Fibroblast of lung (primary cell): ENCODE data around the gene PRDX3. TPM values are rescaled to one million over a fixed set of nuclear protein-coding genes. Genes with fewer than 3 reads are reported as not detected.

Source experiments
- DNase-seq, 2 donors: peaks; one replicate each; pipeline versions ENCODE4 v3.0.0 to v3.0.0-alpha.2; 2010; ENCODE audit warnings: low read depth in 2 of 2
- H2AFZ ChIP-seq: 2 replicates; pipeline ENCODE4 v1.5.1; 2012; ENCODE audit warnings: low read length, control low read depth, inconsistent platforms
- H3K27ac ChIP-seq: 2 replicates; pipeline ENCODE4 v1.5.1; 2011; ENCODE audit warnings: low read length, control low read depth; ENCODE audit not compliant: insufficient read depth
- H3K27me3 ChIP-seq: 2 replicates; pipeline ENCODE4 v1.5.1; 2011; ENCODE audit warnings: mild to moderate bottlenecking, low read length; ENCODE audit not compliant: control insufficient read depth, insufficient read depth
- H3K36me3 ChIP-seq: 2 replicates; pipeline ENCODE4 v1.5.1; 2011; ENCODE audit warnings: low read length; ENCODE audit not compliant: control insufficient read depth, insufficient read depth
- H3K4me1 ChIP-seq: 2 replicates; pipeline ENCODE4 v1.5.1; 2011; ENCODE audit warnings: low read length; ENCODE audit not compliant: control insufficient read depth, insufficient read depth; ENCODE audit errors: extremely low read depth
- H3K4me2 ChIP-seq: 2 replicates; pipeline ENCODE4 v1.5.1; 2011; ENCODE audit warnings: low read length, control low read depth; ENCODE audit not compliant: insufficient read depth; ENCODE audit errors: extremely low read depth
- H3K4me3 ChIP-seq, 4 experiments: fragments of 200-600 bp in 1 of 4; sonication (generic) in 1 of 4; replicated peaks in 1 of 4; 2 replicates each; pipeline ENCODE4 v1.5.1; 2011 to 2016; ENCODE audit warnings: low read length in 4 of 4, low read depth in 3 of 4, mild to moderate bottlenecking in 3 of 4, control low read depth in 2 of 4, inconsistent platforms in 1 of 4, mixed read lengths in 1 of 4; ENCODE audit not compliant: insufficient read depth in 1 of 4; ENCODE audit errors: control extremely low read depth in 1 of 4
- H3K79me2 ChIP-seq: 2 replicates; pipeline ENCODE4 v1.5.1; 2012; ENCODE audit warnings: mild to moderate bottlenecking, low read length, inconsistent platforms; ENCODE audit not compliant: control insufficient read depth, insufficient read depth
- H3K9ac ChIP-seq: 2 replicates; pipeline ENCODE4 v1.5.1; 2011; ENCODE audit warnings: mild to moderate bottlenecking, low read length, control low read depth; ENCODE audit not compliant: insufficient read depth
- H3K9me3 ChIP-seq: 2 replicates; pipeline ENCODE4 v1.5.1; 2012; ENCODE audit warnings: low read depth, low read length; ENCODE audit not compliant: control insufficient read depth, insufficient read depth
- H4K20me1 ChIP-seq: 2 replicates; pipeline ENCODE4 v1.5.1; 2011; ENCODE audit warnings: low read length; ENCODE audit not compliant: control insufficient read depth, insufficient read depth; ENCODE audit errors: extremely low read depth
- CTCF ChIP-seq, 2 donors: IDR thresholded peaks in 1 of 2; conservative IDR thresholded peaks in 1 of 2; 1 replicate in 1 of 2; 2 replicates in 1 of 2; pipeline ENCODE4 v1.5.1; 2011 to 2012; ENCODE audit warnings: low read length in 2 of 2, control low read depth in 1 of 2, inconsistent platforms in 1 of 2, low read depth in 1 of 2, mild to moderate bottlenecking in 1 of 2
- EZH2 ChIP-seq: IDR thresholded peaks from 2 replicates; pipeline ENCODE4 v1.5.1; 2012; ENCODE audit warnings: low read length, control low read depth, mild to moderate bottlenecking; ENCODE audit errors: missing control alignments
- polyA plus RNA-seq, 2 donors: library from polyadenylated mRNA; depleted of rRNA in 1 of 2; stranded (reverse) in 1 of 2; unstranded in 1 of 2; fragments of >200 nt; gene quantifications; 2 replicates each; pipeline ENCODE4 v1.2.1, GENCODE V29; 2011 to 2012; ENCODE audit warnings: missing spikeins in 1 of 2
- total RNA-seq: library from RNA; depleted of rRNA; stranded (reverse); fragments of >200 nt; gene quantifications from 2 replicates; pipeline ENCODE4 v1.2.1, GENCODE V29; 2014

The PRDX3 gene
- total and polyA plus RNA-seq, 2 donors (not counting 1 experiment from before 2014, with no cell fraction given) = 287 to 303 TPM

DNA sequence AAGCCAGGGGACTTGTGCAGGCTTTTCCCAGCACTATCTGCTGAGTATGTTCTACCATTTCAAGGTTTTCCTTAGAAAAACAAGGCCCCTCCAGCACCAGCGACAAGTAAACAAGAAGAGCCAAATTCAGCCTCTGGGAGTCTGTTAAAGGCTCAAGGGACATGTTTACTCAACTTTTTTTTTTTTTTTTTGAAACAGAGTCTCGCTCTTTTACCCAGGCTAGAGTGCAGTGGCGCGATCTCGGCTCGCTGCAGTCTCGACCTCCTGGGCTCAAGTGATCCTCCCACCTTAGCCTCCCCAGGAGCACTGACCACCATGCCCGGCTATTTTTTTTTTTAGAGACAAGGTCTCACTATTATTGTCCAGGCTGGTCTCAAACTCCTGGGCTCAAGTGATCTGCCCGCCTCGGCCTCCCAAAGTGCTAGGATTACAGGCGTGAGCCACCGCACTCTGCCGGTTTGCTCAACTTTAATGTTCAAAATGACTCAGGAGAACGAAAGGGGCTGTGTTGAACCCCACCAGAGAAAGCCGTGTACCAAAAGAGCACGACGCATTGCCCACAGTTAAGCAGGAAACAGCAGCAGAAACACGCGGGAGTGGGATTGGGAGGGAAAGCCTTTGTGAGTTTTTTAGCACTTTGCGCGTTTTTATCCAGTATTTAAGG lies 772 bp downstream of the PRDX3 start:
- TF ChIP-seq CTCF (conservative IDR thresholded peaks at IDR 0.05 in 1 of 2, IDR thresholded peaks at IDR 0.05 in 1 of 2; ENCODE audit: low read depth in 1 of 2, low read length in 2 of 2) (no peak), EZH2 (no peak)
- H3K27ac ChIP-seq = peak overlapping the region; percentile 93
- H3K9ac ChIP-seq = peak overlapping the region; percentile 96
- H3K4me2 ChIP-seq = peak overlapping the region; percentile 98
- peaks cover 4% of the 10 kb centered on the region for H3K36me3 ChIP-seq
- H3K4me1 ChIP-seq = peaks cover 3% of the 10 kb centered on the region
- H3K27me3 ChIP-seq = no peaks in the 10 kb centered on the region
- H4K20me1 ChIP-seq = no peaks in the 10 kb centered on the region
- H2AFZ ChIP-seq = peak overlapping the region; percentile 98
- DNase-seq = no peak
- peak overlapping the region; percentile 70 to 99 (median 76) for H3K4me3 ChIP-seq
- no peaks in the 10 kb centered on the region for H3K9me3 ChIP-seq
- H3K79me2 ChIP-seq = peaks cover 38% of the 10 kb centered on the region

- Histone ChIP-seq H3K9ac (no peak overlapping the region), H3K9me3 (no peaks in the 10 kb centered on the region), H3K4me1 (peaks cover 6% of the 10 kb centered on the region), H2AFZ (no peak overlapping the region), H3K4me2 (no peak overlapping the region), H3K36me3 (peaks cover 9% of the 10 kb centered on the region), H3K27me3 (no peaks in the 10 kb centered on the region), H3K27ac (no peak overlapping the region), H4K20me1 (no peaks in the 10 kb centered on the region), H3K4me3 (no peak overlapping the region), H3K79me2 (peaks cover 40% of the 10 kb centered on the region)
- DNase-seq = peak in 1 of 2 donors; percentile 27
- no peak for TF ChIP-seq EZH2
- no peak for TF ChIP-seq CTCF (conservative IDR thresholded peaks at IDR 0.05 in 1 of 2, IDR thresholded peaks at IDR 0.05 in 1 of 2; ENCODE audit: low read depth in 1 of 2, low read length in 2 of 2)
Measured at GRCh38 chr10:119176166-119176565, 2.4 kb downstream of the PRDX3 start.

DNA sequence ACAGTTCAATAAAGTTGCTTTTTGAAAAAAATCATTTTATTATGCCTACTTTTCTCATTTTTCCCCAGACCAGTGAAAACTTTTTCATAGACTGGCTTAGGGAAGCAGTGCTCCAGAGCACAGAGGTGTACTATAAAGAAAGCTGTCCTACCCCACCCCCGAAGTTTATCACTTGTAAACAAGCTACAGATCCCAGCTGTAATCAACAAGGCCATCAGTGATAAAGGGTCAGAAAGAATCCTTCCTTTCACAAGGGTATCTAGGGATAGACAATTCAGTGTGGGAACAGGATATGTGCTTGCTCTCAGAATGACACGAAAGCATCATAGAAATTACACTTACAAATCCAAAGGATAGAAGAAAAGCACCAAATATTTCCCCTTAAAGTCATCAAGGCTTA lies 4.5 kb downstream of the PRDX3 start:
- Histone ChIP-seq H3K4me1 (peaks cover 6% of the 10 kb centered on the region), H3K4me2 (no peak overlapping the region), H3K36me3 (peaks cover 16% of the 10 kb centered on the region), H2AFZ (no peak overlapping the region), H3K79me2 (peaks cover 40% of the 10 kb centered on the region), H3K27ac (no peak overlapping the region), H3K27me3 (no peaks in the 10 kb centered on the region), H4K20me1 (no peaks in the 10 kb centered on the region), H3K9ac (no peak overlapping the region), H3K4me3 (no peak overlapping the region), H3K9me3 (no peaks in the 10 kb centered on the region)
- TF ChIP-seq CTCF (conservative IDR thresholded peaks at IDR 0.05 in 1 of 2, IDR thresholded peaks at IDR 0.05 in 1 of 2; ENCODE audit: low read depth in 1 of 2, low read length in 2 of 2) (no peak), EZH2 (no peak)
- DNase-seq = no peak
